Measurements from ENCODE around the gene WDR20. TPM values are rescaled to one million over a fixed set of nuclear protein-coding genes. Genes with fewer than 3 reads are reported as not detected.

WDR20 gene
- total and polyA plus RNA-seq, 11 donors = 10.4 to 26.5 (median 19.5) TPM

DNA sequence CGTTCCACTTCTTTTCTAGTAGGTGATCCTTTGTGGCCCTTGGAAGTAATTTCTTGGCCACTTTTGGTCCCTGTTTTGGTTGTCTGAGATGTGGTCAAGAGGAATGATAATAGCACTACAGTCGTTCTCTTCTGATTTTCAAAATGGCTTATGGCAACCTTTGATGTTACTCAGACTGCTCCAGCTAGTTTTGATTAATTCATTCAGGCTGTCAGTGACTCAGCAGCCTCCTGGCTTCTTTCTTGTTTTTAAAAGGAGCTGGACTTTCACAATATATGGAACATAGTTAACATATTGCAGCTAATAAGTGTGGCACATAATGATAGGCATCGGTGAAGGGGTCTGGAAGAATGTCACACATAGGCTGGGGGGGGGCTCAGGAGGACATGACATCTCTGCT, 47.3 kb downstream of the WDR20 start:
- Histone ChIP-seq H3K27me3 (no peaks in the 10 kb centered on the region), H3K4me1 (peaks cover 0 to 51% (median 37%) of the 10 kb centered on the region in 12 donors), H3K36me3 (no peaks in the 10 kb centered on the region), H3K27ac (no peak overlapping the region), H3K9me3 (no peaks in the 10 kb centered on the region), H3K4me3 (no peak overlapping the region)
- intact Hi-C loops (cut with DNase I) = no loop called here
- no peak for DNase-seq
- ATAC-seq = peak in 1 of 4 donors; percentile 44
- 60 to 74% (median 61%) methylated on average over 3 of the region's 3 CpGs for WGBS, 4 donors
- TF ChIP-seq, protein P1, sequence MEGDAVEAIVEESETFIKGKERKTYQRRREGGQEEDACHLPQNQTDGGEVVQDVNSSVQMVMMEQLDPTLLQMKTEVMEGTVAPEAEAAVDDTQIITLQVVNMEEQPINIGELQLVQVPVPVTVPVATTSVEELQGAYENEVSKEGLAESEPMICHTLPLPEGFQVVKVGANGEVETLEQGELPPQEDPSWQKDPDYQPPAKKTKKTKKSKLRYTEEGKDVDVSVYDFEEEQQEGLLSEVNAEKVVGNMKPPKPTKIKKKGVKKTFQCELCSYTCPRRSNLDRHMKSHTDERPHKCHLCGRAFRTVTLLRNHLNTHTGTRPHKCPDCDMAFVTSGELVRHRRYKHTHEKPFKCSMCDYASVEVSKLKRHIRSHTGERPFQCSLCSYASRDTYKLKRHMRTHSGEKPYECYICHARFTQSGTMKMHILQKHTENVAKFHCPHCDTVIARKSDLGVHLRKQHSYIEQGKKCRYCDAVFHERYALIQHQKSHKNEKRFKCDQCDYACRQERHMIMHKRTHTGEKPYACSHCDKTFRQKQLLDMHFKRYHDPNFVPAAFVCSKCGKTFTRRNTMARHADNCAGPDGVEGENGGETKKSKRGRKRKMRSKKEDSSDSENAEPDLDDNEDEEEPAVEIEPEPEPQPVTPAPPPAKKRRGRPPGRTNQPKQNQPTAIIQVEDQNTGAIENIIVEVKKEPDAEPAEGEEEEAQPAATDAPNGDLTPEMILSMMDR (IDR thresholded peaks at IDR 0.05) = no peak
- TF ChIP-seq POLR2A (IDR thresholded peaks at IDR 0.05) = no peak

DNA sequence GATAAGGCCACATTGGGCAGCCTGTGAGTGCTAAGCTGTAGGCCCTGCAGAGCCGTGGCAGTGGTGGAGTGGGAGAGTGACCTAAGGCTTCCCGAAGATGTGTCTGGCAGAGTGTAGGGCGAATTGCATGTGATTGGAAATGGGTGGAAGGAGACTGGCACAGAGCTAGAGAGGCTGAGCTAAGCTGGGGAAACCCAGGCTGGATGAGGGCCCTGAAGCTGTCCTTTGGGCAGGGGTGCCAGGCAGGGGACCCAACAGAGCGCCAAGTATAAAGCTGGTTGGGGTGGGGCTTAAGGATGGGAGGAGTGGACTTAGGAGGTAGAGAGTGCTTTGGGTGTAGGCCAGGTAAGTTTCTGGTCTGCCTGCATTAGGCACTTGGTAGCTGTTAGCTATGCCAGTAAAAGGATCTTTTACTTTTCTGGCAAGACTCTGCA, 47.9 kb downstream of the WDR20 start:
- H3K4me1 ChIP-seq = peaks cover 0 to 46% (median 31%) of the 10 kb centered on the region in 12 donors
- peak; percentile 35 to 68 (median 54) for ATAC-seq
- TF ChIP-seq, protein P1 (IDR thresholded peaks at IDR 0.05) = no peak
- TF ChIP-seq POLR2A (IDR thresholded peaks at IDR 0.05) = no peak
- no peak overlapping the region for H3K27ac ChIP-seq
- H3K4me3 ChIP-seq = no peak overlapping the region
- WGBS, 4 donors = 65 to 83% (median 72%) methylated on average over 4 of the region's 4 CpGs
- intact Hi-C loops (cut with DNase I) = no loop called here
- H3K27me3 ChIP-seq = no peaks in the 10 kb centered on the region
- H3K36me3 ChIP-seq = no peaks in the 10 kb centered on the region
- DNase-seq = no peak
- no peaks in the 10 kb centered on the region for H3K9me3 ChIP-seq

DNA sequence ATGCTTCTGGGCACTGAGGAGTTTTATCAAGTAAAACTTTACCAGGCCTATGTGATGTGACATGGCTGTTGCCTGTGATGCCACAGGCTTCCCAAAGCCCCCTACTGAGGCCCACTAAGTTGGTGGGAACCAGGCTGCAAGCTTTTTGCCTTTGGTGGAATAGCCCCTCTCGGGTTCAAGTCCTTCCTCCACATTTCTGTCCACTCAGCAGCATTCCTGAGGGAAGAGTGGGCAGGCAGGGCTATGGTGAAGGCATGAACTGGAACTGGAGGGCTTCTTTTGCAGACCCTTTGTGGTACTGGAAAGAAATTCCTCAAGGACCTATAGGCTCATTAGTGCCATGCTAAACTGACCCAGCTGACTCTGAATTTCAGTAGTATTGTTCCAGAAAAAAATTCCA, 48.5 kb downstream of the WDR20 start:
- no peak for DNase-seq
- WGBS, 4 donors = 90 to 100% (median 97%) methylated on average over 1 of the region's 1 CpG
- no peaks in the 10 kb centered on the region for H3K9me3 ChIP-seq
- H3K27me3 ChIP-seq = no peaks in the 10 kb centered on the region
- peaks cover 0 to 40% (median 26%) of the 10 kb centered on the region in 12 donors for H3K4me1 ChIP-seq
- H3K36me3 ChIP-seq = no peaks in the 10 kb centered on the region
- intact Hi-C loops (cut with DNase I) = no loop called here
- H3K27ac ChIP-seq = no peak overlapping the region
- H3K4me3 ChIP-seq = no peak overlapping the region
- ATAC-seq = no peak
- TF ChIP-seq, protein P1 (IDR thresholded peaks at IDR 0.05) = no peak
- no peak for TF ChIP-seq POLR2A (IDR thresholded peaks at IDR 0.05)

DNA sequence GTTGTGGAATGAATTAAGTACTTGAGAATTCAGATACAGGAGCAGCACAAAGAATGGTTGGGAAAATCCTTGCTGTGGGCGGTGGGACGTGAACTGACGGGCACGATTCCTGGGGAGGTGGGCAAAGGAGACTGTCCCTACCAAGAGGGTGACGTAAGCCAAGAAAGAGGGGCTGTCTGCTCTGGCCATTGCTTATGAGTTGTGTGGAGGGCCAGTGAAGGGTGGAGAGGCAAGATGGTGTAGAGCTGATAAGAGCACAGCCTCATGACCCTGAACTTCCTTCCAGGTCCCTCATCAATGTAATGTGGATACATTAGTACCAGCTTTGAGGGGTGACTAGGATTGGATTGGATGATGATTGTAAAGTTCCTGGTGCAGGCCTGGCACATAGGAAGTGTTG, 50.2 kb downstream of the WDR20 start:
- TF ChIP-seq POLR2A (IDR thresholded peaks at IDR 0.05) = no peak
- TF ChIP-seq, protein P1 (IDR thresholded peaks at IDR 0.05) = no peak
- Histone ChIP-seq H3K9me3 (no peaks in the 10 kb centered on the region), H3K27ac (no peak overlapping the region), H3K4me3 (no peak overlapping the region), H3K36me3 (peaks cover 0 to 3% (median 0%) of the 10 kb centered on the region in 9 donors), H3K4me1 (peaks cover 0 to 41% (median 22%) of the 10 kb centered on the region in 12 donors), H3K27me3 (no peaks in the 10 kb centered on the region)
- intact Hi-C loops (cut with DNase I) = no loop called here
- ATAC-seq = no peak
- WGBS, 4 donors = 96 to 98% (median 97%) methylated on average over 5 of the region's 5 CpGs
- no peak for DNase-seq
